Epithelial cell of proximal tubule (primary cell): ENCODE results near the gene PHF2. TPM values are rescaled to one million over a fixed set of nuclear protein-coding genes. Genes with fewer than 3 reads are reported as not detected.
A peak's percentile ranks its signal among the peaks of the same experiment; 100 is the strongest.

Source experiments
- DNase-seq: peaks from one replicate; pipeline ENCODE4 v3.0.0-alpha.2; 2011; ENCODE audit warnings: low read depth
- H3K4me3 ChIP-seq: 2 replicates; pipeline ENCODE4 v1.5.1; 2011; ENCODE audit warnings: low read depth, mild to moderate bottlenecking, low read length
- total RNA-seq: library from RNA; depleted of rRNA; stranded (reverse); fragments of >200 nt; gene quantifications from 2 replicates; pipeline ENCODE4 v1.2.3, GENCODE V29; 2015
- TF ChIP-seq, protein P1 (sequence below): conservative IDR thresholded peaks from 2 replicates; pipeline ENCODE4 v1.5.1; 2012; ENCODE audit warnings: low read depth, mild to moderate bottlenecking, low read length

Gene PHF2
- total RNA-seq, 1 donor from 2014 or later, result 11.4 TPM

DNA sequence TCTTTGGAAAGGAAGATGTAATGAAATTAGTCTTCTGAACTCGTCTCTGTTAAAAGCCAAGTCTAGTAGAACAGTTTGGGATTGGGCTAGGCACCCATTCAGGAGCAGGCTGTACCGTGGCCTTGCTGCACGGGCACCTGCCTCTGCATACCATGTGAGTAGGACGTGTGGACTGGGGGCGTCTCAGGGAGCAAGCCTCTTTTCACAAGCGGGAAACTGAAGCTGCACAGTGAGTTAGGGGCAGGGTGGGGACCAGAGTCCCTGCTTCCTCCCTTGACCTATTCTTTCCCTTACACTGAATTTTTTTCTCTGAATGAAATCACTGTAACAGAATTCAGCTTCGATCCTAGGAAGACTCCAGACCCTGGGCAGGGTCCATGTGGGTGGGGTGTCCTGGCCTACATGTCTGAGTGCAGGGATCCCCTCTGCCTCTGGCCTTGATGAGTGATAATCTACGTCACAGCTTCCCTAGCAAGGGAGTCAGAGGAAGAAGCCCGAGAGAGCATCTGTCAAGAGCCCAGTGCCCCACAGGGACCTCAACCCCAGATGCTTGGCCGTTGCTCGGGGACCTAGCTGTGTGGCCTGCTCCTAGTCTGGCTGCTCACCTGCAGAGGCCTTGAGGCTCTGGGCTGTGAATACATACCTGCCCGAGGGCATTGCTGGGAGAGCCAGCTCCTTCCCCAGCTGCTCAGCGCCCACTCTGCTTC, 15.1 kb downstream of the PHF2 start:
- no peak for DNase-seq
- no peak overlapping the region for H3K4me3 ChIP-seq
- TF ChIP-seq, protein P1, sequence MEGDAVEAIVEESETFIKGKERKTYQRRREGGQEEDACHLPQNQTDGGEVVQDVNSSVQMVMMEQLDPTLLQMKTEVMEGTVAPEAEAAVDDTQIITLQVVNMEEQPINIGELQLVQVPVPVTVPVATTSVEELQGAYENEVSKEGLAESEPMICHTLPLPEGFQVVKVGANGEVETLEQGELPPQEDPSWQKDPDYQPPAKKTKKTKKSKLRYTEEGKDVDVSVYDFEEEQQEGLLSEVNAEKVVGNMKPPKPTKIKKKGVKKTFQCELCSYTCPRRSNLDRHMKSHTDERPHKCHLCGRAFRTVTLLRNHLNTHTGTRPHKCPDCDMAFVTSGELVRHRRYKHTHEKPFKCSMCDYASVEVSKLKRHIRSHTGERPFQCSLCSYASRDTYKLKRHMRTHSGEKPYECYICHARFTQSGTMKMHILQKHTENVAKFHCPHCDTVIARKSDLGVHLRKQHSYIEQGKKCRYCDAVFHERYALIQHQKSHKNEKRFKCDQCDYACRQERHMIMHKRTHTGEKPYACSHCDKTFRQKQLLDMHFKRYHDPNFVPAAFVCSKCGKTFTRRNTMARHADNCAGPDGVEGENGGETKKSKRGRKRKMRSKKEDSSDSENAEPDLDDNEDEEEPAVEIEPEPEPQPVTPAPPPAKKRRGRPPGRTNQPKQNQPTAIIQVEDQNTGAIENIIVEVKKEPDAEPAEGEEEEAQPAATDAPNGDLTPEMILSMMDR, result no peak

DNA sequence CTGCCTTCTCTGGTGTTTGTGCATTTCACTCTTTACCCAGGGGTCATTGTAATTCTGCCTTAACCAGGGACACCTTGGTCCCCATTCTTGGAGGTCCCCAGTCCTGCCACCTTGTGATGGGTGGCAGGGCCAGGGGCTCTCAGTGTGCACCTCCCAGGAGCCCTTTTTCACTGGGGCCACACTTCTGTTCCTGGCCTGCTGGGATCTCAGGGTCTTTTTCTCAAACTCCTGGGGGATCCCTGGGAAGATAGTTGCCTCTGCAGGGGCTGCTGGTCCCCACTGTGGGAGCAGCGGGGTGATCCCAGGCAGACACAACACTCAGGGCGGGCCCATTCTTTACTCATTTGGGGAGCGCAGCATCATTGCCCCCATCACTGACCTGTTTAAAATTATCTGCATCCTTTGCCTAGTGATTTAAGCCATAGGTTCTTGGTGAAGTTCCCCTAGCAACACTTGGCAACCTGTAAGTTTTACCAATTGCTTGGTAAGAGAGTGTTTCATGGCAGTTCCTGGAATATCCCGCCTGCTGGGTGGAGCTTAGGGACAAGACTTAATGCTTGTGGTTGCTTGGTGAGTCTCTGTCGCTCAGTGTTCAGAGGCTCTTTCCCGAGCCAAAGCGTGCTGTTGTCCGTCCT, 15.7 kb downstream of the PHF2 start:
- H3K4me3 ChIP-seq, result no peak overlapping the region
- TF ChIP-seq, protein P1, result no peak
- DNase-seq, result no peak

DNA sequence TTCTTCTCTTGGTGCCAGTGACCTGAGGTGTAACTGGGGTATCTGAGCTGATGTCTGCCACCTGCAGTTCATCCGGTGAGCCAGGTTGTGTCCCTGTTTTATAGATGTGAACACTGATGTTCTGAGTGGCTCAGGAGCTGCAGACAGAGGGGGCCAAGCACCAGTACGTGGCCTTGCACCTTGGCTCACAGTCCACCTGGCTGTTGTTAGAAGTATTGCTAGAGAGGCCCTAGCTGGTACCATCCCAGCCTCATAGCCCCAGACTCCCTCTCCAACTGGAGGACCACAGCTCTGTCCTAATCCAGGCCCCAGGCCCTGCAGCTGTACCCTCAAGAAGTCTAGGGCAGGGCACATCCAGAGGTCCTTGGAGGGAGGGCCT, 16.2 kb downstream of the PHF2 start:
- H3K4me3 ChIP-seq, result no peak overlapping the region
- TF ChIP-seq, protein P1, result peak; percentile 20
- DNase-seq, result no peak

DNA sequence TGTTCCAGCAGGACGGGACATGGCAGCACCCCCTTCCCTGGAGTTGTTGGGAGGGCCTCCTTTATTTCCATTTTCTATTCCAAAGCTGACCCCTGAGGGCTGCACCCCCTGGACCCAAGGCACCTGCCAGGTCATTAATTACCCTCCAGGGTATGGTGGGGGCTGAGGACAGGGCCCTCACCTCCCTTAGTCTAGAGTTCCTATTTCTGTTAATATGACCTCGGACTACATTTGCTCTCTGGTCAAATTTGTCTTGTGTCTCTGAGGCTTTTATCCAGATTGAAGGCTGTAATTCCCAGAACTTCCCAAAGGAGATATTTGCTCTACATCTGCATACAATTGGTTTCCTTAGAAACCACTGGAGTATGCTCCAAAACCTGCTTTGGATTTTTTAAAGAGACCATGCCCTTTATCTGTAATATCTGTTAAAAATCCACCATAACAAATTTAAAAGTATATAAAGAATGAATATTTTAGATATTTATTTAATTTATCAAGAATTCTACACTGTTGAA, 16.8 kb downstream of the PHF2 start:
- H3K4me3 ChIP-seq, result no peak overlapping the region
- DNase-seq, result no peak
- TF ChIP-seq, protein P1, result no peak

DNA sequence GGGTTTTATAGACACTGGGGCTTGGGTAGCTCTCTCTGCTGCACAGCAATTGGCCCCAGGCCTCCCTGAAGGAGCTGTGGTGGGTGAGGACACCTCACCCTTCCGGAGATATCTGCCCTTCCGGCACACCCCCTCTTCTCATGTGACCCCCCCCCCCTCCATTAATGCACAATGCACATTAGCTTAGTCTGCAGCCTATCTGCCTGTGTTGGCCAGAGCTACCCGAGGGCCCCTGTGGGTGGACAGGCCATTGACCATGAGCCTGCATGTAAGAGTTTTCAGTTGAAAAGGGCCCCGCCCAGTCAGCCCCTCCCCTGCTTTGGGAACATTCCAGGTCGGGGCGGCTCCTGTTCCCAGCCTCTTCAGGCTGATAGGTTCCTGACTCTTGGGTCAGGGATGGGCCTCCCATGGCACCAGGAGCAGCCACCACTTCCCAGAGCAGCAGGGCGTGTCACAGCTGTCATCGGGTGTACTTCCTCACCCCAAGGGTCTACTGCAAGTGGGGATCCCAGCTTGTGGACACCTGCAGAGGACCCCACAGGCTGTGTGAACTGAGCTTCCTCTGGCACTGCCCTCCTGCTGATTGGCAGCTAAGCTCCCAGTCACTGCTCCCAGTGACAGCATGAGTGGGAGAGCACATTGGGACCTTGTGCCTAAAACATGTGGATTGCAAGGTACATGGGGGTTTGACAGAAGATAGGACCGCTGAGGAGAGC, 17.8 kb downstream of the PHF2 start:
- no peak for DNase-seq
- TF ChIP-seq, protein P1, result no peak
- H3K4me3 ChIP-seq, result no peak overlapping the region

DNA sequence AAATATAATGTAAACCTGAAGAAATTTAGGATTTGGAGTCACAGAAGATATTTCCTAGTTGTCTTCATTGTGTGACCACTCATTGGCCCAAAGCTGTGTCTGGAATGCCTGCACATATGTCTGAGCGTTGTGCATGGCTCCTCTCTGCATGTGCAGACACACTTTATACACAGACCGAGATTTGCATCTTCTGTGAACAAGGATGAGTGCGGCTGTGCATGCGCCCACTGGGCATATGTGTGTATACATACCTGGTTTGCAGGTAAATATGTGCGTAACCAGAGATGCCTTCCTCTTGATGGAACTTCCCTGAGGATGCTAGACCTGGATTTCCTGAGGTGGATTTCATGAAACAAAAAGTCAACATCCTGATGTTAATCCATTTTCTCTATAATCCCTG, 19.1 kb downstream of the PHF2 start:
- TF ChIP-seq, protein P1, result no peak
- H3K4me3 ChIP-seq, result no peak overlapping the region
- DNase-seq, result no peak
